ENCODE results near the gene RAP1B. TPM values are rescaled to one million over a fixed set of nuclear protein-coding genes. Genes with fewer than 3 reads are reported as not detected.
A peak's percentile ranks its signal among the peaks of the same experiment; 100 is the strongest.

The RAP1B gene
- total and polyA plus RNA-seq, 2 donors (not counting 3 experiments of a cell fraction or from before 2014, with no cell fraction given): 147 to 174 TPM

- no peaks in the 10 kb centered on the region for H3K36me3 ChIP-seq (ENCODE audit: control insufficient read depth in 2 of 2, extremely low read depth in 1 of 2, insufficient read depth in 2 of 2, low read length in 2 of 2)
- TF ChIP-seq JUN (IDR thresholded peaks at IDR 0.05; ENCODE audit: borderline replicate concordance, insufficient read depth, insufficient read length, low read depth): no peak
- peaks cover 20% of the 10 kb centered on the region for H3K79me2 ChIP-seq (ENCODE audit: control insufficient read depth, insufficient read depth, low read length)
- peaks cover 4% of the 10 kb centered on the region for H4K20me1 ChIP-seq (replicated peaks; ENCODE audit: control insufficient read depth, extremely low read depth, insufficient read depth, low read length)
- no peak for DNase-seq (ENCODE audit: low read depth, low spot score)
- no peak overlapping the region for H3K9ac ChIP-seq (replicated peaks; ENCODE audit: extremely low read depth, insufficient read depth, low read length)
- H3K4me1 ChIP-seq (ENCODE audit: control insufficient read depth, extremely low read depth, insufficient read depth, low read length): peaks cover 18% of the 10 kb centered on the region
- H3K4me2 ChIP-seq (ENCODE audit: insufficient read depth, low read length): no peak overlapping the region
- dilution Hi-C loops (cut with MboI; ENCODE audit: extremely low pct_ligation_motif_present, low sequenced_read_pairs) (no loop called here), intact Hi-C loops (cut with micrococcal nuclease) (no loop called here)
- ChIA-PET CTCF (no interaction called here), POLR2A (no interaction called here)
- no peak overlapping the region for H3K4me3 ChIP-seq (replicated peaks in 1 of 3; ENCODE audit: insufficient read depth in 1 of 3, low read depth in 1 of 3, low read length in 3 of 3)
- no peaks in the 10 kb centered on the region for H3K9me1 ChIP-seq (replicated peaks; ENCODE audit: control insufficient read depth, extremely low read depth, insufficient read depth, low read length)
- H3K27ac ChIP-seq (ENCODE audit: insufficient read depth, low read depth, low read length): no peak overlapping the region
- BruUV-seq (replicated peaks): no TSS peak
- no peak for FAIRE-seq
- H2AFZ ChIP-seq (ENCODE audit: low read depth, low read length): no peak overlapping the region
- no peaks in the 10 kb centered on the region for H3K9me3 ChIP-seq (replicated peaks; ENCODE audit: control insufficient read depth, insufficient read depth, low read length)
- no peaks in the 10 kb centered on the region for H3K27me3 ChIP-seq (ENCODE audit: control insufficient read depth in 2 of 2, insufficient read depth in 2 of 2, low read length in 2 of 2)
Observed at GRCh38 chr12:68608191-68608590, 2.5 kb upstream of the RAP1B start.

DNA sequence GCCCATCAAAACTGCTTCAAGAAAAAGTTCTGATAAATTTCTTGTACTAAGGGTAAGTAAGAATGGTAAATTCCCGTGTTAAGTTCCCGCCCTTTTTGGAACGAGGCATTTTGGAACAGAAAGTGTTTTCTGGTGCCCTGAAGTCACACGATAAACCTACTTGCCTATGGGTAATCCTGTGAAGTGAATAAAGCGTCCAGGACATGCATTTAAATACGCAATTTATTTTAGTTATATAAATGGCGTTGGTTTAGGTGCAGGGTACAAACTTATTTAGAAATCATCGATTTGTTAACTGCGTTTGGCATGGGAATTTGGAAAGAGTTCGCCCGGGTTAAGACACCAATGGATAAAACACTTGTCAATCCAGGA, 715 bp upstream of the RAP1B start:
- BruUV-seq (replicated peaks): TSS peak; percentile 74
- TF ChIP-seq POLR2AphosphoS5 (IDR thresholded peaks at IDR 0.05; ENCODE audit: insufficient read depth, low read depth, low read length): no peak
- no peak for TF ChIP-seq JUN (IDR thresholded peaks at IDR 0.05; ENCODE audit: borderline replicate concordance, insufficient read depth, insufficient read length, low read depth)
- no peak for TF ChIP-seq MYC (IDR thresholded peaks at IDR 0.05; ENCODE audit: low read depth, low read length)
- no peak for TF ChIP-seq GATA2 (IDR thresholded peaks at IDR 0.05; ENCODE audit: insufficient read depth, insufficient read length, low read depth, low read length)
- TF ChIP-seq FOS (IDR thresholded peaks at IDR 0.05; ENCODE audit: borderline replicate concordance, insufficient read depth, low read length): no peak
- TF ChIP-seq, protein P1, sequence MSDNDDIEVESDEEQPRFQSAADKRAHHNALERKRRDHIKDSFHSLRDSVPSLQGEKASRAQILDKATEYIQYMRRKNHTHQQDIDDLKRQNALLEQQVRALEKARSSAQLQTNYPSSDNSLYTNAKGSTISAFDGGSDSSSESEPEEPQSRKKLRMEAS (IDR thresholded peaks at IDR 0.05; ENCODE audit: insufficient read depth, insufficient read length): no peak
- TF ChIP-seq POLR2A (IDR thresholded peaks at IDR 0.05; ENCODE audit: low read depth, low read length): no peak
- TF ChIP-seq, protein P2, sequence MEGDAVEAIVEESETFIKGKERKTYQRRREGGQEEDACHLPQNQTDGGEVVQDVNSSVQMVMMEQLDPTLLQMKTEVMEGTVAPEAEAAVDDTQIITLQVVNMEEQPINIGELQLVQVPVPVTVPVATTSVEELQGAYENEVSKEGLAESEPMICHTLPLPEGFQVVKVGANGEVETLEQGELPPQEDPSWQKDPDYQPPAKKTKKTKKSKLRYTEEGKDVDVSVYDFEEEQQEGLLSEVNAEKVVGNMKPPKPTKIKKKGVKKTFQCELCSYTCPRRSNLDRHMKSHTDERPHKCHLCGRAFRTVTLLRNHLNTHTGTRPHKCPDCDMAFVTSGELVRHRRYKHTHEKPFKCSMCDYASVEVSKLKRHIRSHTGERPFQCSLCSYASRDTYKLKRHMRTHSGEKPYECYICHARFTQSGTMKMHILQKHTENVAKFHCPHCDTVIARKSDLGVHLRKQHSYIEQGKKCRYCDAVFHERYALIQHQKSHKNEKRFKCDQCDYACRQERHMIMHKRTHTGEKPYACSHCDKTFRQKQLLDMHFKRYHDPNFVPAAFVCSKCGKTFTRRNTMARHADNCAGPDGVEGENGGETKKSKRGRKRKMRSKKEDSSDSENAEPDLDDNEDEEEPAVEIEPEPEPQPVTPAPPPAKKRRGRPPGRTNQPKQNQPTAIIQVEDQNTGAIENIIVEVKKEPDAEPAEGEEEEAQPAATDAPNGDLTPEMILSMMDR (IDR thresholded peaks at IDR 0.05; ENCODE audit: extremely low read depth in 1 of 2, insufficient read depth in 1 of 2, low read depth in 1 of 2, low read length in 2 of 2): no peak
- TF ChIP-seq EZH2 (IDR thresholded peaks at IDR 0.05; ENCODE audit: borderline replicate concordance, low read depth, low read length, severe bottlenecking): no peak
- peak overlapping the region; percentile 91 for H2AFZ ChIP-seq (ENCODE audit: low read depth, low read length)
- no peaks in the 10 kb centered on the region for H3K9me1 ChIP-seq (replicated peaks; ENCODE audit: control insufficient read depth, extremely low read depth, insufficient read depth, low read length)
- H3K79me2 ChIP-seq (ENCODE audit: control insufficient read depth, insufficient read depth, low read length): peaks cover 38% of the 10 kb centered on the region
- H3K4me1 ChIP-seq (ENCODE audit: control insufficient read depth, extremely low read depth, insufficient read depth, low read length): peaks cover 35% of the 10 kb centered on the region
- peaks cover 16% of the 10 kb centered on the region for H4K20me1 ChIP-seq (replicated peaks; ENCODE audit: control insufficient read depth, extremely low read depth, insufficient read depth, low read length)
- DNase-seq (ENCODE audit: low read depth, low spot score) (no peak), FAIRE-seq (no peak)
- H3K4me2 ChIP-seq (ENCODE audit: insufficient read depth, low read length): peak overlapping the region; percentile 99
- CTCF ChIA-PET: interaction anchor here (0.7 to 2.5 kb wide), 6 partner anchors 44 to 300 kb away, joined by 3 to 21 read pairs (median 4); no protein-coding TSS in a partner anchor
- dilution Hi-C loops (cut with MboI; ENCODE audit: extremely low pct_ligation_motif_present, low sequenced_read_pairs) (no loop called here), intact Hi-C loops (cut with micrococcal nuclease) (loop anchor here (1.0 to 10.0 kb wide), 13 partner anchors 43 to 625 kb away; partner anchors contain the start of genes CPSF6, IL26, MDM1 and MDM2)
- no peaks in the 10 kb centered on the region for H3K27me3 ChIP-seq (ENCODE audit: control insufficient read depth in 2 of 2, insufficient read depth in 2 of 2, low read length in 2 of 2)
- H3K4me3 ChIP-seq (replicated peaks in 1 of 3; ENCODE audit: insufficient read depth in 1 of 3, low read depth in 1 of 3, low read length in 3 of 3): peak overlapping the region; percentile 50 to 62 (median 58)
- POLR2A ChIA-PET: interaction anchor here (0.6 to 1.7 kb wide), 4 partner anchors 14 to 204 kb away, joined by 3 to 5 read pairs (median 4); no protein-coding TSS in a partner anchor
- peak overlapping the region; percentile 78 for H3K27ac ChIP-seq (ENCODE audit: insufficient read depth, low read depth, low read length)
- H3K9ac ChIP-seq (replicated peaks; ENCODE audit: extremely low read depth, insufficient read depth, low read length): peak overlapping the region; percentile 98
- no peaks in the 10 kb centered on the region for H3K36me3 ChIP-seq (ENCODE audit: control insufficient read depth in 2 of 2, extremely low read depth in 1 of 2, insufficient read depth in 2 of 2, low read length in 2 of 2)
- H3K9me3 ChIP-seq (replicated peaks; ENCODE audit: control insufficient read depth, insufficient read depth, low read length): no peaks in the 10 kb centered on the region
